ENCODE measurements around the gene ACTR6.

- TF ChIP-seq CTCF (IDR thresholded peaks at IDR 0.05; ENCODE audit: insufficient read depth, low read depth, low read length) (no peak), EZH2 (IDR thresholded peaks at IDR 0.05; ENCODE audit: insufficient read depth, low read length) (no peak)
These were observed 15.2 kb upstream of the ACTR6 start for GRCh38 chr12:100185361-100185894.
